Caco-2 (cell line): ENCODE measurements around the gene WWOX. TPM values are rescaled to one million over a fixed set of nuclear protein-coding genes. Genes with fewer than 3 reads are reported as not detected.

Experiments
- BruUV-seq: library from RNA; stranded (reverse); fragments of 400-500 nt; replicated peaks from 2 replicates; lab custom pipeline; 2021; lab: Mats Ljungman, UMichigan
- CTCF ChIA-PET: fragments of 300-600 bp; sonication (Branson Sonifier 250); formaldehyde crosslinking; loops from one replicate; lab custom pipeline; 2022; ENCODE audit warnings: antibody characterized with exemption; lab: Charles Lee
- POLR2A ChIA-PET: fragments of 300-600 bp; sonication (Branson Sonifier 250); formaldehyde crosslinking; loops from one replicate; lab custom pipeline; 2022; ENCODE audit warnings: antibody characterized with exemption; lab: Charles Lee
- DNase-seq, 2 experiments: peaks; one replicate each; pipeline versions ENCODE4 v3.0.0 to v3.0.0-alpha.2; 2020 to 2022
- H3K27me3 ChIP-seq: replicated peaks from 2 replicates; pipeline ENCODE4 v1.6.0; 2011; ENCODE audit warnings: low read length; ENCODE audit not compliant: control insufficient read depth, insufficient read depth
- H3K36me3 ChIP-seq: 2 replicates; pipeline ENCODE4 v1.5.1; 2011; ENCODE audit warnings: low read length; ENCODE audit not compliant: control insufficient read depth, insufficient read depth
- H3K4me1 ChIP-seq: fragments of 250-450 bp; sonication (Bioruptor Pico); 2 replicates; pipeline ENCODE4 v1.5.1; 2020; ENCODE audit warnings: mild to moderate bottlenecking
- H3K4me3 ChIP-seq: 2 replicates; pipeline ENCODE4 v1.5.1; 2011; ENCODE audit warnings: low read depth, mild to moderate bottlenecking, control low read depth, low read length
- H3K9me3 ChIP-seq: fragments of 250-450 bp; sonication (Bioruptor Pico); 2 replicates; pipeline ENCODE4 v1.5.1; 2020; ENCODE audit warnings: mild to moderate bottlenecking, moderate library complexity
- H3K27ac Mint-ChIP-seq: one replicate; pipeline ENCODE4 v1.8.0; 2022; ENCODE audit warnings: mixed read lengths; ENCODE audit not compliant: unreplicated experiment
- H3K27me3 Mint-ChIP-seq: one replicate; pipeline ENCODE4 v1.8.0; 2022; ENCODE audit warnings: mixed read lengths; ENCODE audit not compliant: insufficient read depth, unreplicated experiment
- H3K36me3 Mint-ChIP-seq: one replicate; pipeline ENCODE4 v1.8.0; 2022; ENCODE audit warnings: mild to moderate bottlenecking, mixed read lengths; ENCODE audit not compliant: insufficient read depth, unreplicated experiment
- H3K4me1 Mint-ChIP-seq: one replicate; pipeline ENCODE4 v1.8.0; 2022; ENCODE audit warnings: low read depth, mixed read lengths; ENCODE audit not compliant: unreplicated experiment
- H3K4me3 Mint-ChIP-seq: one replicate; pipeline ENCODE4 v1.8.0; 2022; ENCODE audit warnings: mild to moderate bottlenecking, moderate library complexity, mixed read lengths; ENCODE audit not compliant: unreplicated experiment
- H3K9me3 Mint-ChIP-seq: one replicate; pipeline ENCODE4 v1.8.0; 2022; ENCODE audit warnings: mixed read lengths; ENCODE audit not compliant: unreplicated experiment
- CTCF ChIP-seq, 2 experiments: fragments of 200-600 bp in 1 of 2; IDR thresholded peaks; 1 replicate in 1 of 2; 2 replicates in 1 of 2; pipeline versions ENCODE4 v1.5.1 to v1.8.0; 2011 to 2022; ENCODE audit warnings: antibody characterized with exemption in 1 of 2, control low read depth in 1 of 2, inconsistent platforms in 1 of 2, low read depth in 1 of 2, low read length in 1 of 2, mild to moderate bottlenecking in 1 of 2, moderate library complexity in 1 of 2; ENCODE audit not compliant: insufficient read depth in 1 of 2, severe bottlenecking in 1 of 2, unreplicated experiment in 1 of 2
- intact Hi-C: fragments of 100-400 bp; cut with micrococcal nuclease; formaldehyde crosslinking; loops from one replicate; pipeline ENCODE4 v1.10.0; 2022; ENCODE audit not compliant: unreplicated experiment
- total RNA-seq: library from RNA; stranded (reverse); gene quantifications from 2 replicates; pipeline ENCODE4 v1.2.3, GENCODE V29; 2022

Gene WWOX
- total RNA-seq, 1 experiment from 2014 or later, result 45.0 TPM

- intact Hi-C loops, result no loop called here
- no peaks in the 10 kb centered on the region for H3K9me3 ChIP-seq
- Mint-ChIP-seq H3K4me1 (no peaks in the 10 kb centered on the region), H3K36me3 (no peaks in the 10 kb centered on the region), H3K27ac (no peak overlapping the region), H3K4me3 (no peak overlapping the region), H3K9me3 (no peaks in the 10 kb centered on the region), H3K27me3 (no peaks in the 10 kb centered on the region)
- no peak for TF ChIP-seq CTCF (IDR thresholded peaks at IDR 0.05; ENCODE audit: insufficient read depth in 1 of 2, low read depth in 1 of 2, low read length in 1 of 2, severe bottlenecking in 1 of 2, unreplicated experiment in 1 of 2)
- no peak overlapping the region for H3K4me3 ChIP-seq
- no peaks in the 10 kb centered on the region for H3K36me3 ChIP-seq
- no peak for DNase-seq
- no peaks in the 10 kb centered on the region for H3K4me1 ChIP-seq
- POLR2A ChIA-PET, result no interaction called here
- CTCF ChIA-PET, result no interaction called here
- BruUV-seq, result no TSS peak
- no peaks in the 10 kb centered on the region for H3K27me3 ChIP-seq
Observed at GRCh38 chr16:79009896-79010295, 910.4 kb downstream of the WWOX start.

GRCh38 chr16:79011282-79011681, 911.8 kb downstream of the WWOX start:
- TF ChIP-seq CTCF (IDR thresholded peaks at IDR 0.05; ENCODE audit: insufficient read depth in 1 of 2, low read depth in 1 of 2, low read length in 1 of 2, severe bottlenecking in 1 of 2, unreplicated experiment in 1 of 2), result no peak
- no peak overlapping the region for H3K4me3 ChIP-seq
- H3K27me3 ChIP-seq, result no peaks in the 10 kb centered on the region
- no peaks in the 10 kb centered on the region for H3K9me3 ChIP-seq
- ChIA-PET CTCF (no interaction called here), POLR2A (no interaction called here)
- Mint-ChIP-seq H3K27ac (no peak overlapping the region), H3K9me3 (no peaks in the 10 kb centered on the region), H3K4me3 (no peak overlapping the region), H3K36me3 (no peaks in the 10 kb centered on the region), H3K4me1 (no peaks in the 10 kb centered on the region), H3K27me3 (no peaks in the 10 kb centered on the region)
- H3K4me1 ChIP-seq, result no peaks in the 10 kb centered on the region
- no peaks in the 10 kb centered on the region for H3K36me3 ChIP-seq
- intact Hi-C loops, result no loop called here
- DNase-seq, result no peak
- BruUV-seq, result no TSS peak

GRCh38 chr16:79012671-79013434, 913.4 kb downstream of the WWOX start:
- H3K36me3 ChIP-seq, result no peaks in the 10 kb centered on the region
- no peaks in the 10 kb centered on the region for H3K27me3 ChIP-seq
- intact Hi-C loops, result no loop called here
- Mint-ChIP-seq H3K4me3 (no peak overlapping the region), H3K4me1 (no peaks in the 10 kb centered on the region), H3K27ac (no peak overlapping the region), H3K9me3 (no peaks in the 10 kb centered on the region), H3K27me3 (no peaks in the 10 kb centered on the region), H3K36me3 (no peaks in the 10 kb centered on the region)
- no peak overlapping the region for H3K4me3 ChIP-seq
- CTCF ChIA-PET, result no interaction called here
- H3K9me3 ChIP-seq, result no peaks in the 10 kb centered on the region
- no peaks in the 10 kb centered on the region for H3K4me1 ChIP-seq
- POLR2A ChIA-PET, result no interaction called here
- no peak for DNase-seq
- no TSS peak for BruUV-seq
- TF ChIP-seq CTCF (IDR thresholded peaks at IDR 0.05; ENCODE audit: insufficient read depth in 1 of 2, low read depth in 1 of 2, low read length in 1 of 2, severe bottlenecking in 1 of 2, unreplicated experiment in 1 of 2), result no peak
